PFSK-1 (cell line): ENCODE results near the gene HHATL.

ENCODE experiments used
- POLR2AphosphoS5 ChIP-seq: IDR thresholded peaks from 2 replicates; pipeline ENCODE4 v1.6.1; 2012; ENCODE audit warnings: low read depth, mild to moderate bottlenecking, control low read depth, low read length, moderate library complexity
- REST ChIP-seq, 2 experiments: IDR thresholded peaks; 2 replicates each; pipeline versions ENCODE4 v1.6.1 to v1.8.0; 2011 to 2012; ENCODE audit warnings: low read depth in 2 of 2, low read length in 2 of 2, control low read depth in 1 of 2, inconsistent platforms in 1 of 2, mild to moderate bottlenecking in 1 of 2, moderate library complexity in 1 of 2; ENCODE audit not compliant: insufficient read depth in 1 of 2
- TAF1 ChIP-seq: IDR thresholded peaks from 2 replicates; pipeline ENCODE4 v1.6.1; 2012; ENCODE audit warnings: low read length, control low read depth, borderline replicate concordance; ENCODE audit not compliant: insufficient read depth

- TF ChIP-seq POLR2AphosphoS5: no peak
- no peak for TF ChIP-seq REST (IDR thresholded peaks at IDR 0.05; ENCODE audit: insufficient read depth in 1 of 2, low read depth in 2 of 2, low read length in 2 of 2)
- TF ChIP-seq TAF1: no peak
Measured at GRCh38 chr3:42739401-42740158, 37.0 kb upstream of the HHATL start.
